DMS79 treated with DMSO at 0.1 percent for 48 hours (cell line): ENCODE results near the gene GASK1B.

Experiments used
- DNase-seq: peaks from one replicate; lab custom pipeline; 2025; lab: John Stamatoyannopoulos, UW

Gene GASK1B

DNA sequence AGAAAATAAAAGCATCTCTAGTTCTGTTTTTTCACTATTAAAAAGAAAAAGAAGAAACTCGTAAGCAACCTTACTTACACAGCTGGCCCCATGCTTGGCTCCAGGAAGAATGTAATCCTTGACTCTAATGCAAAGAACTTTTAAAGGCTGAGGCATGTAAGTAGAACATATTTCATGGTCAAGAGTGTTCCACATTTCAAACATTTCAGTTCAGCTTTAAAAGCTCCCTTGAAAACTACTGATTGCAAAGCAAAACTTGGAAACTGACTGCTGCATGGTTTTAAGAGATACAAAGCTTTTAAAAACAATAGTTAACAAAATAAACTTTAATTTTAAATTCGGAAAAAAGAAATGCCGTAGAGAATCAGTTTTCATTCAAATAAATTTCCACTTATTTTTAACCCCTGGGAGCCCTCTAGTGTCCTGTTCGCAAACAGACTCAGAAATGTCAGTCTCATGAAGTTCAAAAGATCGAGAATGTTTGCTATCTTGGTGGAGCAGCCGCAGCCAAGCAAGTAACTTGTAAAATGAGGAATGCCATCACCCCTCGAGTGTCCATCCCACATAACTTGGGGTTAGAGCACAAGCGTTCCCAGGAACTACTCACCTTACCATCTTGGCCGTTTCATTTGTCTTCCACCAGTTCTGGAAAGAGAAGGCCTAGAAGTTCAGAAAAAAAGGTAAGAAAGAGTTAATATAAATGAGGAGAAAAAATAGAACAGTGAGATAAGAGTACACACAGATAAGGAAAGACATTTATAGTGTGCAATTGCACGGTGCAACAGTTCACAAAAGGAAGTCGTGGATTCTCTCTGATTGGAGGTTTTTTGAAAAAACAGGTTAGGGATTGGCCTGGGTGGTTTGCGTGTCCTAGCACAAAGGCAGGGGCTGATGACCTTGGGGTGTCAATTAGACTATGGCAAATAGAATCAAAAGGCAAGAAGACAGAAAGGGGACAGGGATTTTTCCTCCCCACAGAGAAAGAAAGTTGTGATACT, at the start of gene GASK1B:
GASK1B (minus strand) TSS at position 765 of the 998 bp plus-strand sequence. CDS start 1,650 bp downstream, outside the sequence.
- no peak for DNase-seq

- DNase-seq = no peak
Measured at GRCh38 chr4:158219623-158220022, 46.8 kb upstream of the GASK1B start.

DNA sequence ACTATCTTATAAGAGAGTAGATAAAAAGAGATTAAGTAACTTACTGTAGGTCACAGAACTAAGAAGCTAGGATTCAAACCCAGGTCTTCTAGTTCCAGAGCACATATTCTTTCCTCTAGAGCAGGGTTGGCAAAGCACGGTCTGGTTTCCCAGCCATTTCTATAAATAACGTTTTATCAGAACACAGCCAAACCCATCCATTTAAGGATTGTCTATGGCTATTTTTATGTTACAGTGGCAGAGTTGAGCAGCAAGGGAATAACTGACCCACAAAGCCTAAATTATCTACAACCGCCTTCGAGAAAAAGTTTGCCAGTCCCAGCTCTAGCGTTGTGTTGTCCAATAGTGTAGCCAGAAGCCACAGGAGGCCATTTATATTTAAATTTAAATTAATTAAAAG, 44.9 kb upstream of the GASK1B start:
- no peak for DNase-seq

DNA sequence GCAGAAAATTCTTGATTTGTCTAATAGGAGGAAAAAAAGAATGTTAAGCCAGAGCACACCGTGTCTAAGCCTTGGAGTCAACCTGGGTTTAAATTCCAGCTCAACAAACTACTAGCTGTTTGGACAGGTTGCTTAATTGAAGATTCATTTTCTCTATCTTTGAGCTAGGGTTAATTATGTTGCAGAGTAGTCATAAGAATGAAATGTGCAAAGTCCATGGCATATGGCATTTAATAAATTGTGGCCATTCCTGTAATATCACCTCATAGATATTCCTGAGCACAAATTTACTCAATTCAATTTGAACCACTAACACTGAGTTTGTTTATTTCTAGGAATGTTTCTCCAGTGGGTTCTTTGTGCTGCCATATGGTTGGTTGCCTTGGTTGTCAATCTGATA, 42.0 kb upstream of the GASK1B start:
- DNase-seq = no peak

GRCh38 chr4:158213466-158213865, 40.6 kb upstream of the GASK1B start:
- no peak for DNase-seq

GRCh38 chr4:158211222-158211621, 38.4 kb upstream of the GASK1B start:
- DNase-seq = no peak

- no peak for DNase-seq
Measured at GRCh38 chr4:158209825-158210807, 37.3 kb upstream of the GASK1B start, which contains the start of gene TMEM144. Gene TMEM144, plus strand, starts transcription at chr4:158210486. Its CDS starts 2,182 bp downstream, at chr4:158212668.

DNA sequence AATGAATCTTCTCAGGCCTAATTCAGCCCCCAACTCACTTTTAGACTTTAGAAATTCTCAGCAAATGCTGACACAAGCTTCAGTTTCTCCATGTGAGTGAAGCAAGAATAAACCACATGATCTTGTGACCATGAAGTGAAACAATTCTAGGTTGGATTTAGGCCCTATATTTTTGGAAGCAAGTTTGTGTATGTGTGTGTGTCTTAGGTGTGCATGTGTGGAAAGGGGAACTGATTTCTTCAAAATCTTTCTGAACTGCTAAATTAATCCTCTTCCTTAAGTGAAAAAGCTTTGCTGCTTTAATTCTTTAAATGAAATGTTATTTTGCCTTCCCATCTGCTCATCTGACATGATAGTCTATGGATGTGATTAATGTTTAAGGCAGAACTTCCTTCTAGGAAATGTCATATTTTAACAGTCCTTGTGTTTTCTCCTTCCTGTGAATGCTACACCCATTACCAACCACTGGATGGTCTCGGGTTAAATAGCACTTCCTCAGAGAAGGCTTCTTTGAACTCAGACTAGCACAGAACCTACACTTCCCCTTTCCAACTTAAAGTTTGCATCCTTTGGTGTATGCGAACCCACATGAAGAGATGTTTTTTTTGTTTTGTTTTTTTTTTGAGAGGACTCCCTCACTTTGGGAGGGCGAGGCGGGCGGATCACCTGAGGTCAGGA, 36.3 kb upstream of the GASK1B start:
- no peak for DNase-seq

DNA sequence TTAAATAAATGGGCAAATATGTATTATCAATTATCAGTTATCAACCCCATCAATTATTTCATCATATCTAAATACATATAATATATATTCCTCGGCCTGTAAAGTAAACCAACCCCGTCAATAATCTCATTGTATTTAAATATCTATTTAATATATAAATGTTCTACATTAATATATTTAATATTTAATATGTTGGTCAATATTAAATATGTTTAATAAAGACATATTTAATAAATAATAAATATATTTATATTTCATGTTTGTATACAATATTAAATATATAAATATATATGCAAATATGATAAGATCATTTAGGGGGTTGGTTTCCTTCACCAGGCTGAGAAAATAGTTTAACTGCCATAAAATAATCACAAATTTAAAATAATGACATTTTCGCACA, 31.1 kb upstream of the GASK1B start:
- DNase-seq = no peak

GRCh38 chr4:158203436-158203835, 30.6 kb upstream of the GASK1B start:
- no peak for DNase-seq

DNA sequence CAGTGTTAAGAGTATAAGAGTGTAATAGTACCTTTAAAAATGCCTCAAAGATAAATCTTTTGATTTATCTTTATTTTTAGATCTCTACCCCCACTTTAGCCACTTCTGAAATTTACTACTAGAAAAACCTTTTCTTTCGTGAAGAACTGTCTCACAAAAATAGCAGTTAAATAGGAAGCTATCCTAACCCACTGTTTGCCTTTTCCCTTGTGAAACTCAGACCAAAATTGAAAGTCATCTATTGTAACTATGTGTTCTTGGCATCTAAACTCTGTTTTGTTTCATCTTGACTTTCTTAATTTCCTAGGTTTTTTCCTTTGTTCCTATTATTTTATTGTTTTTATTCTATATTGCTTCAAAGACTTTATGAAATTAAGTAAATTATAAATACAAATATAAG, 29.7 kb upstream of the GASK1B start:
- DNase-seq = no peak

DNA sequence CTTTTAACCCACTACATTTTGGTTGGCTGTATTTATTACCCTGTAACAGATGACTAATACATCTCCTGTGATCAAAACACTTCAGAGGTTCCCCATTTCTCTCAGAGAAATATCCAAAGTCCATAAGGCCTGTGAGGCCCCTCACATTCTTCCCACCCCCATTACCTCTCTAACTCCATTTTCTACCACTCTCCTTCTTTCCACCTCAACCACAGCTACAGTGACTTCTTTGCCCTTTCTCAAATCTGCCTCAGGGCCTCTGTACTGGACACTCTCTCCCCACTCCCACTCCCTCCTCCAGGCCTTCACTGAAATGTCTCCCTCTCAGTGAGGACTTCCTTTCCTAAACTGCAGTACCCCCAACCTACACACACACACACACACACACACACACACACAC, 29.1 kb upstream of the GASK1B start:
- DNase-seq = no peak

DNA sequence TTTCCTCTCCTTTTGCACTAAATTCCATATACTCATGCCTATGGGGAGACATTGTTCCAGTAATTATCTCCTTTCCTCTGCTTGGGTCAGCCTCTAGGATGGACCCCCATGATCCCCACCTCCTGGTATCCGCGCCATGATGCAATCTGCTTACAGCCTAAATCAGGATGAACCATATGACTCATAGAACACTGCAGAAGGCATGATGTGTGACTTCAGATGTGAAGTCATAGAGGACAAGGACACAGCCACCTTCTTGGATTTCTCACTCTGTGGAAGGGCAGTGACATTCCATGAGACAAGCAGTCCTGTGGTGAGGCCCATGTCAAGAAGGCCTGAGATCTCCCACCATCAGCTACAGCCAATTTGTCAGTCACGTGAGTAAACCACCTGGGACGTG, 28.5 kb upstream of the GASK1B start:
- no peak for DNase-seq

GRCh38 chr4:158200214-158200613, 27.4 kb upstream of the GASK1B start:
- no peak for DNase-seq

- DNase-seq = no peak
Measured at GRCh38 chr4:158197194-158197776, 24.5 kb upstream of the GASK1B start.

- DNase-seq = no peak
Measured at GRCh38 chr4:158195297-158195696, 22.5 kb upstream of the GASK1B start.

- no peak for DNase-seq
Measured at GRCh38 chr4:158193171-158193749, 20.4 kb upstream of the GASK1B start.

- DNase-seq = no peak
Measured at GRCh38 chr4:158192439-158193158, 19.8 kb upstream of the GASK1B start.

DNA sequence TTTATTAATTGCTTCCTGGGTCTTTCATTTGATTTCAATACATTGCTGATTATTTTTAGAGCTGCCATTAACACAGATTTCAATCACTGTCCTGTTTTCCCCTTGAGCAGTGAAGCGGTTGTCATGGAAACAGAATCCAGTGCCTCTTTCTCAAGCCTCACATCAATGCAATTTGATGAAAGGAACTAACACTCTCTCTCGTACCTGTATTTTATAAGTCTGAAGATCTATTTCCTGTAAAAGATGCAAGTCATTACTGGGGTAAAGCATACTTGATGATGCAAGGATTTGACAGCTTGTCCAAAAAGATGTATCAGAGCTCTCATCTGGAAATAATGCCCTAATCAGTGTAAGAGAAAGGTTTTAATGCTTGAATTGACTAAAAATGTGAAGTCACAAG, 17.9 kb upstream of the GASK1B start:
- no peak for DNase-seq

DNA sequence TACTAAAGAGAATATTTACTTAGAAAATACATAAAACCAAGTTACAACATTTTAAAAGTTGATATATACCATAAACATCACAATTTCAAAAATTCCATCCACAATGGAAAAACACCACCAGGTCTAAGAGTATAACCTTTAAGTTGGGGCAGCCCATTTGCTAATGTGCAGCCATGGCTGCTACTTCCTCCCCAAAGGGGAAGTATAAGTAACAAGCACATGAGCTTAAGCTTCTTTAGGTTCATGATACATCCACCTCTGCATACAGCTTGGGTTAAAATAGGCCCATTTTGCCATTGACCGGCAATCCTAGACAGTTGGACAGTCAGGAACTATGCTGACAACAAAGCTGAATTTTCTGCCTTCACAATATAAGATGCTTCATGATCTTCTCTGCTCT, 16.6 kb upstream of the GASK1B start:
- DNase-seq = no peak
